HepG2 (cell line): ENCODE results near the gene LEPR. TPM values are rescaled to one million over a fixed set of nuclear protein-coding genes. Genes with fewer than 3 reads are reported as not detected.

Experiments
- ATAC-seq: fragments of 200-7000 bp; cut with Tn5 transposase; 3 replicates; pipeline ENCODE4 v1.9.1; 2020; ENCODE audit warnings: mild to moderate bottlenecking, moderate library complexity
- BruUV-seq: library from RNA; stranded (reverse); fragments of 400-500 nt; replicated peaks from 2 replicates; lab custom pipeline; 2021; lab: Mats Ljungman, UMichigan
- CTCF ChIA-PET: fragments of 300-600 bp; formaldehyde crosslinking; extraction: SDS; loops from one replicate; lab custom pipeline; 2021; ENCODE audit warnings: low total read pairs, inconsistent platforms, low intra/inter-chr PET ratio; lab: Yijun Ruan, JAX
- POLR2A ChIA-PET: fragments of 350-600 bp; sonication (Branson Sonifier 250); formaldehyde crosslinking; loops from one replicate; lab custom pipeline; 2020; ENCODE audit warnings: antibody characterized with exemption, inconsistent platforms; lab: Yijun Ruan, JAX
- DNase-seq: peaks from one replicate; pipeline ENCODE4 v3.0.0-alpha.2; 2015; ENCODE audit warnings: low spot score
- FAIRE-seq: peaks from 3 replicates; lab custom pipeline; 2011; peaks lifted over from hg19 to GRCh38; lab: Jason Lieb, UNC
- H2AFZ ChIP-seq: one replicate; pipeline ENCODE4 v1.6.1; 2011; ENCODE audit warnings: low read length, inconsistent platforms
- H3K27ac ChIP-seq: fragments of 300-600 bp; 3 replicates; pipeline ENCODE4 v1.8.0; 2011; ENCODE audit warnings: mixed run types, mild to moderate bottlenecking, mixed read lengths, low read length, inconsistent platforms; ENCODE audit not compliant: insufficient read depth; ENCODE audit errors: extremely low read length
- H3K27me3 ChIP-seq, 2 experiments: fragments of 200-600 bp in 1 of 2; 2 replicates in 1 of 2; 3 replicates in 1 of 2; pipeline versions ENCODE4 v1.6.0 to v1.8.0; 2011; ENCODE audit warnings: low read length in 2 of 2, mild to moderate bottlenecking in 2 of 2, moderate library complexity in 2 of 2, inconsistent platforms in 1 of 2; ENCODE audit not compliant: insufficient read depth in 2 of 2, control insufficient read depth in 1 of 2
- H3K36me3 ChIP-seq, 2 experiments: fragments of 200-600 bp in 1 of 2; replicated peaks in 1 of 2; 2 replicates in 1 of 2; 3 replicates in 1 of 2; pipeline versions ENCODE4 v1.5.1 to v1.8.0; 2011; ENCODE audit warnings: low read length in 2 of 2, inconsistent platforms in 1 of 2; ENCODE audit not compliant: insufficient read depth in 2 of 2, control insufficient read depth in 1 of 2
- H3K4me1 ChIP-seq: 2 replicates; pipeline ENCODE4 v1.5.1; 2012; ENCODE audit warnings: low read length, inconsistent platforms; ENCODE audit not compliant: insufficient read depth
- H3K4me2 ChIP-seq: 2 replicates; pipeline ENCODE4 v1.6.0; 2011; ENCODE audit warnings: low read depth, low read length, inconsistent platforms
- H3K4me3 ChIP-seq, 3 experiments: fragments of 200-600 bp in 1 of 3; sonication (generic), shearing (Covaris generic) in 1 of 3; replicated peaks in 1 of 3; 2 replicates each; pipeline ENCODE4 v1.5.1; 2011 to 2016; ENCODE audit warnings: low read length in 3 of 3, inconsistent platforms in 2 of 3, low read depth in 2 of 3, mild to moderate bottlenecking in 2 of 3, control low read depth in 1 of 3, mixed read lengths in 1 of 3; ENCODE audit not compliant: insufficient read depth in 1 of 3
- H3K79me2 ChIP-seq: one replicate; pipeline ENCODE4 v1.6.1; 2011; ENCODE audit warnings: low read length, inconsistent platforms; ENCODE audit not compliant: insufficient read depth
- H3K9ac ChIP-seq: 2 replicates; pipeline ENCODE4 v1.6.0; 2011; ENCODE audit warnings: mild to moderate bottlenecking, low read depth, low read length, inconsistent platforms; ENCODE audit not compliant: insufficient read depth
- H3K9me3 ChIP-seq: 2 replicates; pipeline ENCODE4 v1.5.1; 2012; ENCODE audit warnings: mild to moderate bottlenecking, low read length
- H4K20me1 ChIP-seq: 2 replicates; pipeline ENCODE4 v1.6.0; 2011; ENCODE audit warnings: inconsistent platforms, mild to moderate bottlenecking, low read length, moderate library complexity; ENCODE audit not compliant: insufficient read depth
- DR1 ChIP-seq: sonication (generic); formaldehyde crosslinking; IDR thresholded peaks from 2 replicates; pipeline ENCODE4 v1.8.0; 2021; ENCODE audit warnings: mild to moderate bottlenecking, missing genetic modification reagents, inconsistent platforms
- ISL2 ChIP-seq: sonication (generic); formaldehyde crosslinking; IDR thresholded peaks from 2 replicates; pipeline ENCODE4 v1.5.0; 2020; ENCODE audit warnings: missing genetic modification reagents
- RARG ChIP-seq: sonication (generic); formaldehyde crosslinking; IDR thresholded peaks from 2 replicates; pipeline ENCODE4 v1.4.0; 2020; ENCODE audit warnings: low read depth, mild to moderate bottlenecking, missing genetic modification reagents
- SSRP1 ChIP-seq: IDR thresholded peaks from 2 replicates; pipeline ENCODE4 v1.6.1; 2016; ENCODE audit warnings: control low read depth
- ZBED4 ChIP-seq: sonication (generic); formaldehyde crosslinking; IDR thresholded peaks from 2 replicates; pipeline ENCODE4 v1.4.0; 2020; ENCODE audit warnings: missing genetic modification reagents, borderline replicate concordance
- ZBTB10 ChIP-seq: sonication (generic); formaldehyde crosslinking; IDR thresholded peaks from 2 replicates; pipeline ENCODE4 v1.4.0; 2020; ENCODE audit warnings: missing genetic modification reagents, borderline replicate concordance
- ZNF501 ChIP-seq: sonication (generic); formaldehyde crosslinking; IDR thresholded peaks from 2 replicates; pipeline ENCODE4 v1.5.1; 2020; ENCODE audit warnings: mild to moderate bottlenecking, moderate library complexity, missing genetic modification reagents
- WGBS: methylation state at CpG from one replicate; pipeline ENCODE4 v1.1.6; 2017; ENCODE audit warnings: low lambda C conversion rate; 5-methylcytosine and 5-hydroxymethylcytosine counted together
- in situ Hi-C: cut with HindIII; loops from 2 replicates; pipeline ENCODE4 v1.10.0; 2017; ENCODE audit warnings: low pct_unique_long_range_greater_than_20kb; ENCODE audit not compliant: extremely low pct_ligation_motif_present
- intact Hi-C: fragments of 100-400 bp; cut with micrococcal nuclease; formaldehyde crosslinking; loops from one replicate; pipeline ENCODE4 v1.10.0; 2022; ENCODE audit not compliant: unreplicated experiment
- polyA plus RNA-seq, 8 experiments: library from polyadenylated mRNA; depleted of rRNA in 3 of 8; stranded (reverse) in 7 of 8; unstranded in 1 of 8; fragments of >200 nt; fragmentation: Illumina TruSeq in 4 of 8; extraction: Trizol in 4 of 8; gene quantifications; 2 replicates each; pipeline versions ENCODE4 v1.2.1 to v1.2.3, GENCODE V29; 2011 to 2016; ENCODE audit warnings: low read depth in 4 of 8, missing spikeins in 1 of 8, mixed read lengths in 1 of 8; ENCODE audit not compliant: insufficient read depth in 1 of 8
- total RNA-seq, 5 experiments: library from RNA; depleted of rRNA; stranded (reverse); fragments of >200 nt; fragmentation: Illumina TruSeq; extraction: Trizol; gene quantifications; 2 replicates each; pipeline ENCODE4 v1.2.3, GENCODE V29; 2016; ENCODE audit warnings: low read depth in 1 of 5
- TF ChIP-seq, protein P1 (sequence below): sonication (generic); formaldehyde crosslinking; IDR thresholded peaks from 2 replicates; pipeline ENCODE4 v1.4.0; 2020; ENCODE audit warnings: low read depth, missing genetic modification reagents
- TF ChIP-seq, protein P2 (sequence below): sonication (generic); formaldehyde crosslinking; IDR thresholded peaks from 2 replicates; pipeline ENCODE4 v1.8.0; 2022; ENCODE audit warnings: missing genetic modification reagents, mild to moderate bottlenecking, moderate library complexity, borderline replicate concordance

LEPR gene
- total and polyA plus RNA-seq, 2 of the 13 experiments (the other 11 are each of a cell fraction or from before 2014, with no cell fraction given): 0.60 to 1.7 TPM

DNA sequence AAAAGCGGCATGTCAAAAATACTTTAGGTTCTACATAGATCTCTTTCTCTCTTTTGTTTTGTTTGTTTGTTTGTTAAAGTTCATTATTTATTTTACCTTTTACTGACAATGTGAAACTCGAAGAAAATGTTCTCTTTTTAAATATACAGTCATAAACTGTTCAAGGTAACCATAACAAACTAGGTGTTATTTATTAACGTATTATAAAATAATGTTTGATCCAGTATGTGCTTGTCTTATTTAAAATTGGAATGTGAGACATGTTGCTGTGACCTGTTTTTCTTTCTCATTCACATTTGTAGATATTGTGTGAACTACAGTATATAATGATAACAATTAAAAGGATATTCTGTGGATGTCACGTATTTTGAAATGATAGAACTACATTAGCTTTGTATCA is 5.9 kb upstream of the LEPR start:
- 76% methylated on average over 4 of the region's 4 CpGs for WGBS
- no peaks in the 10 kb centered on the region for H3K9me3 ChIP-seq
- no peak for DNase-seq
- intact Hi-C loops (no loop called here), in situ Hi-C loops (loop anchor here (10.0 kb wide), 1 partner anchor 160 kb away; no protein-coding TSS in a partner anchor)
- FAIRE-seq: no peak
- H3K9ac ChIP-seq: no peak overlapping the region
- no peak for ATAC-seq
- H3K4me1 ChIP-seq: peaks cover 24% of the 10 kb centered on the region
- no peaks in the 10 kb centered on the region for H3K27me3 ChIP-seq
- ChIA-PET CTCF (no interaction called here), POLR2A (no interaction called here)
- no peak overlapping the region for H3K27ac ChIP-seq
- no peaks in the 10 kb centered on the region for H3K36me3 ChIP-seq
- no TSS peak for BruUV-seq
- H3K79me2 ChIP-seq: no peaks in the 10 kb centered on the region
- no peak overlapping the region for H3K4me3 ChIP-seq
- no peak overlapping the region for H3K4me2 ChIP-seq
- no peaks in the 10 kb centered on the region for H4K20me1 ChIP-seq
- H2AFZ ChIP-seq: no peak overlapping the region
- TF ChIP-seq SSRP1 (CRISPR knock-in tag) (no peak), RARG (no peak), ISL2 (CRISPR knock-in tag) (no peak), ZBED4 (CRISPR knock-in tag) (no peak), ZBTB10 (CRISPR knock-in tag) (no peak), DR1 (no peak), ZNF501 (CRISPR knock-in tag) (no peak)
- TF ChIP-seq, protein P1, sequence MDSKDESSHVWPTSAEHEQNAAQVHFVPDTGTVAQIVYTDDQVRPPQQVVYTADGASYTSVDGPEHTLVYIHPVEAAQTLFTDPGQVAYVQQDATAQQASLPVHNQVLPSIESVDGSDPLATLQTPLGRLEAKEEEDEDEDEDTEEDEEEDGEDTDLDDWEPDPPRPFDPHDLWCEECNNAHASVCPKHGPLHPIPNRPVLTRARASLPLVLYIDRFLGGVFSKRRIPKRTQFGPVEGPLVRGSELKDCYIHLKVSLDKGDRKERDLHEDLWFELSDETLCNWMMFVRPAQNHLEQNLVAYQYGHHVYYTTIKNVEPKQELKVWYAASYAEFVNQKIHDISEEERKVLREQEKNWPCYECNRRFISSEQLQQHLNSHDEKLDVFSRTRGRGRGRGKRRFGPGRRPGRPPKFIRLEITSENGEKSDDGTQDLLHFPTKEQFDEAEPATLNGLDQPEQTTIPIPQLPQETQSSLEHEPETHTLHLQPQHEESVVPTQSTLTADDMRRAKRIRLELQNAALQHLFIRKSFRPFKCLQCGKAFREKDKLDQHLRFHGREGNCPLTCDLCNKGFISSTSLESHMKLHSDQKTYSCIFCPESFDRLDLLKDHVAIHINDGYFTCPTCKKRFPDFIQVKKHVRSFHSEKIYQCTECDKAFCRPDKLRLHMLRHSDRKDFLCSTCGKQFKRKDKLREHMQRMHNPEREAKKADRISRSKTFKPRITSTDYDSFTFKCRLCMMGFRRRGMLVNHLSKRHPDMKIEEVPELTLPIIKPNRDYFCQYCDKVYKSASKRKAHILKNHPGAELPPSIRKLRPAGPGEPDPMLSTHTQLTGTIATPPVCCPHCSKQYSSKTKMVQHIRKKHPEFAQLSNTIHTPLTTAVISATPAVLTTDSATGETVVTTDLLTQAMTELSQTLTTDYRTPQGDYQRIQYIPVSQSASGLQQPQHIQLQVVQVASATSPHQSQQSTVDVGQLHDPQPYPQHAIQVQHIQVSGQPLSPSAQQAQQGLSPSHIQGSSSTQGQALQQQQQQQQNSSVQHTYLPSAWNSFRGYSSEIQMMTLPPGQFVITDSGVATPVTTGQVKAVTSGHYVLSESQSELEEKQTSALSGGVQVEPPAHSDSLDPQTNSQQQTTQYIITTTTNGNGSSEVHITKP (CRISPR knock-in tag): no peak
- TF ChIP-seq, protein P2, sequence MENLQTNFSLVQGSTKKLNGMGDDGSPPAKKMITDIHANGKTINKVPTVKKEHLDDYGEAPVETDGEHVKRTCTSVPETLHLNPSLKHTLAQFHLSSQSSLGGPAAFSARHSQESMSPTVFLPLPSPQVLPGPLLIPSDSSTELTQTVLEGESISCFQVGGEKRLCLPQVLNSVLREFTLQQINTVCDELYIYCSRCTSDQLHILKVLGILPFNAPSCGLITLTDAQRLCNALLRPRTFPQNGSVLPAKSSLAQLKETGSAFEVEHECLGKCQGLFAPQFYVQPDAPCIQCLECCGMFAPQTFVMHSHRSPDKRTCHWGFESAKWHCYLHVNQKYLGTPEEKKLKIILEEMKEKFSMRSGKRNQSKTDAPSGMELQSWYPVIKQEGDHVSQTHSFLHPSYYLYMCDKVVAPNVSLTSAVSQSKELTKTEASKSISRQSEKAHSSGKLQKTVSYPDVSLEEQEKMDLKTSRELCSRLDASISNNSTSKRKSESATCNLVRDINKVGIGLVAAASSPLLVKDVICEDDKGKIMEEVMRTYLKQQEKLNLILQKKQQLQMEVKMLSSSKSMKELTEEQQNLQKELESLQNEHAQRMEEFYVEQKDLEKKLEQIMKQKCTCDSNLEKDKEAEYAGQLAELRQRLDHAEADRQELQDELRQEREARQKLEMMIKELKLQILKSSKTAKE (CRISPR knock-in tag): no peak
